Measurements from ENCODE around the gene SLC4A4.

SLC4A4 gene

DNA sequence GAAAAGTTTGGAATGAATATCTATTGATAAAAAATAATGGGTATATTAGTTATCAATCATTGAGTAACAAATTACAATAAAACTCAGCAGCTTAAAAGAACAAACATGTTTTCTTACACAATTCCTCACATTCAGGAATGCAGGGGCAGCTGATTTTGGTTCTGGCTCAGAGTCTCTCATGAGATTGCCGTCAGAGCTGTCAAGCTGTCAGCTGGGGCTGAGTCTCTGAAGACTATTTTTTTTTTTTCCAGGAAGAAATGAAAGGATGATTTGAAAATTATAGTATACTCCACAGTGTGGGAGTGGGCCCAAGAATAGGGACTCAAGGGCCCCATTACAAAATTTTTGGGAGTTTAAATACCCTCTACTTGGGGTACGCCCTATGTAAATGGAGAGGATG, 226.0 kb downstream of the SLC4A4 start:
- DNase-seq (ENCODE audit: low read depth): no peak
- no peak overlapping the region for H3K4me3 ChIP-seq (ENCODE audit: low read depth, low read length)
- TF ChIP-seq, protein P1, sequence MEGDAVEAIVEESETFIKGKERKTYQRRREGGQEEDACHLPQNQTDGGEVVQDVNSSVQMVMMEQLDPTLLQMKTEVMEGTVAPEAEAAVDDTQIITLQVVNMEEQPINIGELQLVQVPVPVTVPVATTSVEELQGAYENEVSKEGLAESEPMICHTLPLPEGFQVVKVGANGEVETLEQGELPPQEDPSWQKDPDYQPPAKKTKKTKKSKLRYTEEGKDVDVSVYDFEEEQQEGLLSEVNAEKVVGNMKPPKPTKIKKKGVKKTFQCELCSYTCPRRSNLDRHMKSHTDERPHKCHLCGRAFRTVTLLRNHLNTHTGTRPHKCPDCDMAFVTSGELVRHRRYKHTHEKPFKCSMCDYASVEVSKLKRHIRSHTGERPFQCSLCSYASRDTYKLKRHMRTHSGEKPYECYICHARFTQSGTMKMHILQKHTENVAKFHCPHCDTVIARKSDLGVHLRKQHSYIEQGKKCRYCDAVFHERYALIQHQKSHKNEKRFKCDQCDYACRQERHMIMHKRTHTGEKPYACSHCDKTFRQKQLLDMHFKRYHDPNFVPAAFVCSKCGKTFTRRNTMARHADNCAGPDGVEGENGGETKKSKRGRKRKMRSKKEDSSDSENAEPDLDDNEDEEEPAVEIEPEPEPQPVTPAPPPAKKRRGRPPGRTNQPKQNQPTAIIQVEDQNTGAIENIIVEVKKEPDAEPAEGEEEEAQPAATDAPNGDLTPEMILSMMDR (IDR thresholded peaks at IDR 0.05; ENCODE audit: low read depth, low read length): no peak
- TF ChIP-seq MYC (IDR thresholded peaks at IDR 0.05; ENCODE audit: low read depth, low read length) (no peak), POLR2A (IDR thresholded peaks at IDR 0.05; ENCODE audit: extremely low read depth, insufficient read length) (no peak)
- TF ChIP-seq, protein P2, sequence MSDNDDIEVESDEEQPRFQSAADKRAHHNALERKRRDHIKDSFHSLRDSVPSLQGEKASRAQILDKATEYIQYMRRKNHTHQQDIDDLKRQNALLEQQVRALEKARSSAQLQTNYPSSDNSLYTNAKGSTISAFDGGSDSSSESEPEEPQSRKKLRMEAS (IDR thresholded peaks at IDR 0.05; ENCODE audit: low read depth, low read length): no peak

DNA sequence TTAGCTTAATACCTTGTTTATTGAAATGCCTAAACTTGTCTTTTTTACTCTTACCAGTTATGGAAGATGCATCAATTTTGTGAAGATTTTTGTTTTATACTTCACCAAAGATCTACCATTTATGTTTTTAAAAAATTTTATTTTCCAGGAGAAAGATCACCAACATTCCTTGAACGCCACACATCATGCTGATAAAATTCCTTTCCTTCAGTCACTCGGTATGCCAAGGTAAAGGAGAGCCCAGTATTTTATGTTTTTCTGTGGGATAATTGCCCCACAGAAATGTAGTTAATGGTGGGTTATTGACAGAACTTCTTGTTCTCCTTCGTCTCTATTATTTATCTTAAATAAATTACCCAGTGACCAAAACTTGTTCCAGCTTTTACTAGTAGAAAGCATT, 228.0 kb downstream of the SLC4A4 start:
- TF ChIP-seq MYC (IDR thresholded peaks at IDR 0.05; ENCODE audit: low read depth, low read length): no peak
- TF ChIP-seq, protein P2 (IDR thresholded peaks at IDR 0.05; ENCODE audit: low read depth, low read length): no peak
- no peak for TF ChIP-seq POLR2A (IDR thresholded peaks at IDR 0.05; ENCODE audit: extremely low read depth, insufficient read length)
- TF ChIP-seq, protein P1 (IDR thresholded peaks at IDR 0.05; ENCODE audit: low read depth, low read length): no peak
- no peak overlapping the region for H3K4me3 ChIP-seq (ENCODE audit: low read depth, low read length)
- no peak for DNase-seq (ENCODE audit: low read depth)

DNA sequence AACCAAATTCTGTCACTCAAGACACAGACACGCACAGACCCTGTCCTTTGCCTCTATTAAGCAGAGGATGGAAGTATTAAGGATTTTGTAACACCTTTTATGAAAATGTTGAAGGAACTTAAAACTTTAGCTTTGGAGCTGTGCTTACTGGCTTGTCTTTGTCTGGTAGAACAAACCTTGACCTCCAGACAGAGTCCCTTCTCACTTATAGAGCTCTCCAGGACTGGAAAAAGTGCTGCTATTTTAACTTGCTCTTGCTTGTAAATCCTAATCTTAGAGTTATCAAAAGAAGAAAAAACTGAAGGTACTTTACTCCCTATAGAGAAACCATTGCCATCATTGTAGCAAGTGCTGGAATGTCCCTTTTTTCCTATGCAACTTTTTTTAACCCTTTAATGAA, 229.3 kb downstream of the SLC4A4 start:
- DNase-seq (ENCODE audit: low read depth): no peak
- TF ChIP-seq MYC (IDR thresholded peaks at IDR 0.05; ENCODE audit: low read depth, low read length) (no peak), POLR2A (IDR thresholded peaks at IDR 0.05; ENCODE audit: extremely low read depth, insufficient read length) (no peak)
- TF ChIP-seq, protein P1 (IDR thresholded peaks at IDR 0.05; ENCODE audit: low read depth, low read length): no peak
- TF ChIP-seq, protein P2 (IDR thresholded peaks at IDR 0.05; ENCODE audit: low read depth, low read length): no peak

DNA sequence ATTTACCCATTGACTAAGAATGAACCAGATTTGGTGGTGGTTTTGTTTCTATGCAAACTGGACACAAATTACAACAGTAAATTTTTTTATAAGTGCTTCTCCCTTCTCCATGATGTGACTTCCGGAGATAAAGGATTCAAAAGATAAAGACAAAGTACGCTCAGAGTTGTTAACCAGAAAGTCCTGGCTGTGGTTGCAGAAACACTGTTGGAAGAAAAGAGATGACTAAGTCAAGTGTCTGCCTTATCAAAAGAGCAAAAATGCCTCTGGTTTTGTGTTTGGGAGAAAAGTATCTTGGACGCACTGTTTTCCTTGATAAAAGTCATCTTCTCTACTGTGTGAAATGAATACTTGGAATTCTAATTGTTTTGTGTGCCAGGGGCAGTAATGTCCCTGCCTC, 231.7 kb downstream of the SLC4A4 start:
- DNase-seq (ENCODE audit: low read depth): no peak
- no peak overlapping the region for H3K4me3 ChIP-seq (ENCODE audit: low read depth, low read length)
- TF ChIP-seq, protein P1 (IDR thresholded peaks at IDR 0.05; ENCODE audit: low read depth, low read length): no peak
- TF ChIP-seq, protein P2 (IDR thresholded peaks at IDR 0.05; ENCODE audit: low read depth, low read length): no peak
- TF ChIP-seq MYC (IDR thresholded peaks at IDR 0.05; ENCODE audit: low read depth, low read length) (no peak), POLR2A (IDR thresholded peaks at IDR 0.05; ENCODE audit: extremely low read depth, insufficient read length) (no peak)

More for the DNA sequence above, 229.3 kb downstream of the SLC4A4 start:
- H3K4me3 ChIP-seq (ENCODE audit: low read depth, low read length): no peak overlapping the region

DNA sequence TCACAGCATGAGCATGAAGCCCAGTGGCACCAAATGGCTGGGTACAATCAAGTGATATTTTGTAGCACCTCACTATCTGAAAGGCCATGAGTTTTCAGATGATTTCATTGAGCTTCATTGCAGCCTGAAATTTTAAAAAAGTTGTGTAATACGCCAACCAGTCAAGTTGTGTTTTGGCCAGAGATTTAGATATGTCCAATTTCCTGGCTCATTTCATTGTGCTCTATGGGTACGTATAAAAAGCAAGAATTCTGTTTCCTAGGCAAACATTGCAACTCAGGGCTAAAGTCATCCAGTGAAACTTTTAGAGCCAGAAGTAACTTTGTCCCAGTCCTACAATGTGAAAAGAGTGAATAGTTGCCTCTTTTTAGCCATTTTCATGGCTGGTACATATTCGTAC, 232.5 kb downstream of the SLC4A4 start:
- TF ChIP-seq MYC (IDR thresholded peaks at IDR 0.05; ENCODE audit: low read depth, low read length): no peak
- no peak for TF ChIP-seq POLR2A (IDR thresholded peaks at IDR 0.05; ENCODE audit: extremely low read depth, insufficient read length)
- TF ChIP-seq, protein P2 (IDR thresholded peaks at IDR 0.05; ENCODE audit: low read depth, low read length): no peak
- TF ChIP-seq, protein P1 (IDR thresholded peaks at IDR 0.05; ENCODE audit: low read depth, low read length): no peak
- no peak overlapping the region for H3K4me3 ChIP-seq (ENCODE audit: low read depth, low read length)
- DNase-seq (ENCODE audit: low read depth): no peak
